DLD1 (cell line): Measurements from ENCODE around the gene XPNPEP1.

Experiments
- in situ Hi-C: cut with HindIII; loops from 2 replicates; pipeline ENCODE4 v1.10.0; 2017; ENCODE audit warnings: low sequenced_read_pairs

The XPNPEP1 gene

DNA sequence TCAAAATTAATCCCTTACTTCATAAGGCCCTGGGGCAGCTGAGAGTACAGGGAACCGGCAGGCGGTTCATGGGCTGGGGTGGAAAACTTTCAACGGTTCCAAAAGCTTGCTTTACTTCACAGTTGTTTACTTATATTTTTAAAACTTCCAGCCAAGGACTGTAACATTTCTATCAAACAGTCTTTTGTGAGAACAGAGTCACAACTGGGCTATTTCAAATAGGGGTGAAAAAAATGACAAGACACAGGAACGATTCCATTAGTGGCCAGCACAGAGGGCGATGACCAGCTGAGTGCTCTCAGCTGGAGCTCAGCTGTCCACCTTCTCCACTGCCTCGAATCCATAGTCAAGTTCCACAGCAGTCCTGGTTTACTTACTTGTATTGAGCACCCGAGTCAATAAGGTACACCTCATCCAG, 48.2 kb downstream of the XPNPEP1 start:
- in situ Hi-C loops: no loop called here

DNA sequence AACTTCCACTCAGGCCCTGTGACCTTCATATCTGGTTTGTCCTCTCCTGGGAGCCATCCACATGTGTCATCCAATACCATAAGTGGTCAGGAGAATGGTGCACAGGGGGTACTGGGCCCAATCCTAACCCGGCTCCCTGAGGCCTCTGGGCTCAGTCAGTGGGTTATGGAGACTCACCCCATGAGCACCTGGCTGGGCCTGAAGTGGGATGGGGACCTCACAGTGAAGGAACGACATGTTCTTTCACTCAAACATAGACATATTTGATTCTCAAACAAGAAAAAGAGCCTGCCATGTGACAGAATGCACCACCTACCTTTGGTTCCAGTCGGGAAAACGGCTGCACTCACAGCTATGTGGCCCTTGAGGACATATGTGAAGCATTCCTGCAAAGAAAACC, 51.8 kb downstream of the XPNPEP1 start:
- in situ Hi-C loops: no loop called here

DNA sequence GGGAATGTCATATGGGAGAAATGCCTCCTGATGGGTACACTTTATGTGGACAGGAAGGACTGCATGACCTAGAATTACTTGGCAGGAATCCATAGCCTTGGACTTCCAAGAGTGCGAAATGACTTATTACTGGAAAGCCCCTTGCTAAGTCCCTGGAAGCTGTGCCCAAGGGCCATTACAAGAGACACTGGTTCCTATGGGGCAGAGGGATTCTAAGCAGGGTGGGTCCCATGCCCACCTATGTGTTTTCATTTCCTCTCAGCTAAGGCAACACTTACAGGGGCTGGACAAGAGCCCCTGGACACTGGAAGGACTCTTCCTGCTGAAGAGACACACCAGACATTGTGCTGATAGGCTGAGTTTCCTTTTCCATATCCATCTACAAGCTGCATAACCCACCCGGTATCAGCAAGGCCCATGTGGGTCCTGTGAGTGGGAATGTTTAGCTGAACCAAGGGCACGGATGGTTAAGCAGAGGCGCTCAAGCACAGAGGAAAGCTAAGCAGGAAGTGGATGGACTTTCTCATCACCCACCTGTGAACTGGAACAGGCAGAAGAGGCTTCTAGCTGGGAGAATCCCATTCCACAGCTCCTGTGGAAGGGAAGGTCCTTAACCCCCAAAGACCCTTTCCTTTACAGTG, 56.2 kb downstream of the XPNPEP1 start:
- in situ Hi-C loops: no loop called here

DNA sequence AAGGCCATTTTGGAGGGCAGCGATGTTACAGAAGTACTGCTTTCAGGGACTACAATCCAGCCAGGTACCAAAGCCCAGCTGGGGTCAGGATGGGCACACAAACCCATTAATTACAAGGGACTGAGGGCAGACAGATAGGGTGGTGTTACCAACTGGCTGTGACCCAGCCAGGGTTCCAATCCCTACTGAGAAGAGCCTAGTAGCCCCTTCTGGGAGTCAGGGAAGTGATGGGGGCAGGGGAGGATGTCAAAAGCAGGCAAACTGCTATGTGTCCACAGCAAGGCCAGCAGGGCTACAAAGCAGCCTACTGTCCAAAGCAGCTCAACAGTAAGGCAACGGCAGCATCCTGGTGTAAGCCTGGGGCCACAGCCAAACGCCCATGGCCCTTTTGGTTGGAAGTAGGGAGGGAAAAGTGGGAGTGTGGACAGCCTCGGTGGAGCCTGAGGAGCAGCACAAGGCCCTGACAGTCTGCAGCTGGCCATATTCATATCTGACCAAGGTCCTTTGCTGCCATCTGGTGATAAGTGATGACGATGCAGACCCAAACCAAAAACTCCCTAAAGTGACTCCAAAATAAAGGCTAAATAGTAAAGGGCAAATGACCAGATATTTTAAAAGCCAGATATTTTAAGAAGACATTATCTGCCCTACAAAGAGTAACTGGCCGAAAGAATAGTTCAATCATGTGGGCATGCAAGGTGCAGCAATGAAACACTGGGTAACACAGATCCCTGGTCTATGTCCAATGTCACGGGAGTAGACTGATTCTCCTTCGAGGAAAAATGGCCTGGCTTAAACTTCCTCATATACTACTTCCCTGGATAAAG, 56.9 kb downstream of the XPNPEP1 start:
- in situ Hi-C loops: no loop called here

DNA sequence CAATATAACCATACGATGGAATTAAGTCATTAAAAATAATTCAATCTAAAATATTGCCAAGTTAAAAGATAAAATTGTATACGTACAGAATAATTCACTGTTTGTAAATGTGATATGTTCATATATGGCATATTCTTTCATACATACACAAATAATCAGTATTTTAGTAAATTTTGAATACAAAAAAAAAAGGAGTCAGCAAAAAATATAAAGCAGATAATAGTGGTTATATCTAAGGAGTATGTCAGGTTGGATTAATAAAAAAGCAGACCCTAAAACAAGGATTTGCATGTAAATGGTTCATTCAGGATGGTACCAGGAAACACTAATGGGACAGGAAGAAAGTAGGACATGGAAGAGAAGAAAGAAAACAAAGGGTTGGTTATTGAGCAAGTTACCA, 59.5 kb downstream of the XPNPEP1 start:
- in situ Hi-C loops: no loop called here

DNA sequence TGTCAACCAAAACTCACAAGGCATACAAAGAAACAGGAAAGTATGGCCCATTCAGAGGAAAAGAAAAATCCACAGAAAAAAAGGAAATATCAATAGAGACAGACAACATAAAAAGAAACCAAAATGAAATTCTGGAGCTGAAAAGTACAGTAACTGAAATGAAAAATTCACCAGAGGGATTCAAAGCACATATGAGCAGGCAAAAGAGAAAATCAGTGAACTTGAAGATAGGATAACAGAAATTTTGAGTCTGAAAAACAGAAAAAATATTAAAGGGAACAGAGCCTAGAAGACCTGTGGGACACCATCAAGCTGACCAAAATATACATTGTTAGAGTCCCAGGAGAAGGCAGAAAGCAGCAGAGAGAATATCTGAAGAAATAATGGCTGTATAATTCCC, 60.6 kb downstream of the XPNPEP1 start:
- in situ Hi-C loops: no loop called here

DNA sequence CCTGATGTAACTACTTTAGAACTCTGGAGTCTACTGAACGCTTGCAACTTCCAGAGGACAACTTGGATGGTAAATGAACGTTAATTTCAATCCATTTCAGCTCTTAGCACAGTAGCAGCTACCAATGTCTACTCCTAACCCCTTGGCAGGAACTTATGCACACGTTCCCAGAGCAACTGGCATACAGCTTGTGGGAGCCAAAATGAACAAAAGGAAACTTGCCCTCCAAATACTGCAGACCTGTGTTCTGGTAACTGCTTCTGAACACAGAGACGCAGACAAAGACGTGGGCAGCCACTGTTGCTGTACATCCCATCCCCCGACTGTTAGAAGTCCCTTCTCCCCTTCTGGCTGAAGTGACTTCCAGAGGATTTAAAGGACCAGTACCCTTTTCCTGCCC, 61.3 kb downstream of the XPNPEP1 start:
- in situ Hi-C loops: no loop called here

DNA sequence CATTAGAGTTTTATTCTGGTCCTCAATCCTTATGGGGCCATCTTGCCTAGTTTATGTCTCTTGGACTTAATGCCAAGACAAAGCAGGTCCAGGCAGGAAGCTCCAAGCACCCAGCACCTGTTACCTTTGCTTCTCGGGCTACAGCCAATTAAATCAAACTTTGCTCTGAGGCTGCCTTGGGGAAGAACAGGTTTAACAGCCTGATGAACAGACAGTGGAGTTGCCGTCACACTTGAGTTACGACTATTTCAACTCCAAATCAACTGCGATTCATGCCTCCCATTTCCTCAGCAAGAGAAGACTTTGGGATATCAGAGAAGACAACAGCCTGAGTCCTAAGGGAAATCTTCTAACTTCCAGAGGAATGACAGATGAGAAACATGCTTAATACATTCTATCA, 62.2 kb downstream of the XPNPEP1 start:
- in situ Hi-C loops: no loop called here

DNA sequence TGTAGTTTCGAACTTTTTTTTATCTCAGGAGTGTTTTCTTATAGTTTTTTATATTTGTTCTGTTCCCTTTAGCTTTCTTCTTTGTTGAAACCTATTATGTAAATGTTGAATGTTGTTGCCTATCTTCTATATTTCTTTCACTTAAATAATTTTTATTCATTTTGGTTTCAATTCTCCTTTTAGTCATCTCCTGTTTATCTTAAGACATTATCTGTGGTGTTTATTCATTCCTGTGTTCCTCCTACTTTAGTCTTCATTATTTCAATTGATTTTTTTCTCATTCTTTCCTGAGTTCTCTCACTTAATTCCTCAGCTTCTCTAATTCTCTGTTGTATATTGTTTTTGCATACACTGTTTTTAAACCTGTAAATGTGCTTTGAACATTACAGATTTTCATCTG, 64.1 kb downstream of the XPNPEP1 start:
- in situ Hi-C loops: no loop called here

DNA sequence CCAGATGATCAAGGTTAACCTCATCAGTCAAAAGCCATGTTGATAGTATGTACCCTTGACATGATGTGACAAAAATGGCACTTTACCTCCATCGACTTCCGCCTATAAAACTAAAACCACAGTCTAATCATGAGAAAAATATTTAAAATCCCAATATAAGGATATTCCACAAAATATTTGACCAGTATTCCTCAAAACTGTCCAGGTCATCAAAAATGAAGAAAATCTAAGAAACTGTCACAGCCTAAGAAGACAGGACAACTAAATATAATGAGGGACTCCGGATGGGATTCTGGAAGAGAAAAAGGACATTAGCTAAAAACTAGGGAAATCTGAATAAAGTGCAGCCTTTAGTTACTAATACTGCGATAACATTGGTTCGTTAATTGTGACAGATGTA, 67.6 kb downstream of the XPNPEP1 start:
- in situ Hi-C loops: no loop called here

DNA sequence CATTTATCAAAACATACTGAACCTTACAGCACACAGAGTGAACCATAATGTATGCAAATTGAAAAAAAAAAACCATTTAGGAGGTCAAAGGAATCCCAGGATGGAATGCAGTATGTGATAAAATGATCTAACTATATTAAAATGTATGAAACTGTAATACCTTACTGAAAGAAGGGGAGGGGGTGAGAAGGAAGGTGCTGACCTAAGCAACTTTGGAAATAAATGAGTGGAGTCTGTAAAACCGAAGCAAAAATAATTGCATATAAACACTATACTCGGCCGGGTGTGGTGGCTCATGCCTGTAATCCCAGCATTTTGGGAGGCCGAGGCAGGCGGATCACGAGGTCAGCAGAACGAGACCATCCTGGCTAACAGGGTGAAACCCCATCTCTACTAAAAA, 69.4 kb downstream of the XPNPEP1 start:
- in situ Hi-C loops: no loop called here

DNA sequence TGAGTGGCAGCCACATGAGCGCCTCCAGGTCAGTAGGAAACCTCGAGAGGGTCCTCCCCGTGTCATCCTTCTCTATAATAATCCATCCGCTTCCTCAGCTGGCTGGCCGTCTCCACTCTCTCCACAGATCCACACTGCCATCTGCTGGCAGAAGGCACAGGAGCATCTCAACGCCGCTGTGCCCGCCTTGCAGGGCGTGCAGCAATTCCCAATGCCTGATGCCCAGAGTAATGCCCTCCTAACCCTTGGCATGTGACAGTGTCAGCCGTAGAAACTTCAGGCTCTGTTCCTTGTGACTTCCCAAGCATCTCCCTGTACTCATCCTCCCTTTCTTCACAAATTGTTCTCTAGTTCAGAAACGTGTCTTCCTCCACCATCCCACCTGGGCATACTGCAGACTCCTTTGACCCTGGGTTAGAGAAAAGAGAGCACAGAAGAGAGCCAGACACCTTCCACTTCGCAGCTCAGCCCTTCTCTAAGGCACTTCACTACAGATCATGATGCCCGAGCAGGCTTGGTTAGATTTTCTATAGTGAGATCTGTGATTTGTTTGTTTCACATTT, 70.8 kb downstream of the XPNPEP1 start:
- in situ Hi-C loops: no loop called here

DNA sequence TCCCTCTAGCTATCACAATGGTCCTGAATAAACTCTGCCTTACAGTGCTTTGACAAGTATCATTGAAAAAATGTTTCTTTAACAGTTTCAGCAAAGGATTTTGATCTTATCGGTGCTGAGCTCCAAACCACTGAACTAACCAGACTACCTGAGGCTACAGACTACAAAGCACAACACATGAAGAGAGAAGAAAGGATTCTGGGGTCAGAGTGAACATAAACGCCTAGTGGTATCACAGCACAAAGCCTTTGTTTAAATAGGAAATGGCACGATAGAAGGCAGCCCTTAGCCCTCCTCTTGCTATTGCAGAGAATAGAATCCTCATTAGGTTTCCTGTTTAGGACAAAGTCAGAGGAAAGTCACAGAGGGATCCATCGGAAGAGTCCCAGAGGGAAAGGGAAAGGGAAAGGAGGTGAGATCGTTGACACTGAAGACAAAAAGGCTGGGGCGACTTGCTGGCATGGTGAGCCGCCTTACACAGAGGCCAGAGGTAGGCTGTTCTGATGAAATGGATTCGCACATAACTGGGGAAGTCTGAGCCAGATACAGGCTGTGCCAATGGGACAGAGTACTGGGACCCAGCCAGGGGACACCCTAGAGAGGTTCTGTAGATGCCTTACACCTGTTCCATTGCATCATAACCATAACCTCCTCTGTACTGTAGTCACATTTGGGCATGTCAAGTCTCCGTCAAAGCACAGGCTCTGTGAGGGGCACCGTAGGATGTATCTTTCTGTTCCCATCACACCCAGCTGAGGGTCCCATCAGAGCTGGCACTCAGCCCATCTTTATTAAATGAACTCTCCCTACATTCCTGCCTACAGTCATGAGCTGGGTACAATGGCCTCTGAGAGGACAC, 71.5 kb downstream of the XPNPEP1 start:
- in situ Hi-C loops: no loop called here

DNA sequence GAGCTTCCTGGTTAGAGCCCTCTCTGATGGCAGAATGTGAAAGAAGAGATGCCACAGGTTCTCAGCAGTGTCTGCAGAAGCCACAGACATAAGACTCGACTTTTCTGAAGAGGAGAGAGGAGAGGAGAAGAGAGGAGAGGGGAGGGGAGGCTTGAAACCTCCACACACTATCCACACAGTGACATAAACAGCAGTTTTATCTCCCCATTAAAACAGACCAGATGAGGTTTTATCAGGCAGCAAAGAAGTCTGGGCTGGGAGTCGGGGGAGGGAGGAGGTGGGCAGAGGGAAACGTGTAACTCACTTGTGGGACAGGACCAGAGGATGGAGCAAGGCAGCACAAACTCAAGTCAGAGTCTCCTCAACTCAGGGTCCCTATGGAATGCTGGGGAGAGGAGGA, 76.5 kb downstream of the XPNPEP1 start:
- in situ Hi-C loops: no loop called here

DNA sequence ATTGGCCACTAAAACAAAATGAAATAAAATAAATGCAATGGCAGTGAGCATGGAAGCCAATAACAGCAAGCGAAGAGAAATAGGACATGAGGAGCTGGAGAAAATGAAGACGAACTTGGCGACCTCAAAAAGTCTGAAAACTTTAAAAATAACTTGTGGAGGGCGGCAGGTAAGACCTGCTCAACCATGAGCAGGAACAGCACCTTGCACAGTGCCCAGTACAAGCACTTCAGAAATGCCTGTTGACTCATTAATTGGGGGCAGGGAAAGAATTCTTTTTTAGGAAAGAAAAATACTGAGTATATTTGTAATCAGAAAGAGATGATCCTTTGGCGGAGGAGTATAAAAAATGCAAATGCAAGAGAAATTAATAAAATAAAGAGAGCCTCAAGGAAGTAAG, 78.0 kb downstream of the XPNPEP1 start:
- in situ Hi-C loops: no loop called here

DNA sequence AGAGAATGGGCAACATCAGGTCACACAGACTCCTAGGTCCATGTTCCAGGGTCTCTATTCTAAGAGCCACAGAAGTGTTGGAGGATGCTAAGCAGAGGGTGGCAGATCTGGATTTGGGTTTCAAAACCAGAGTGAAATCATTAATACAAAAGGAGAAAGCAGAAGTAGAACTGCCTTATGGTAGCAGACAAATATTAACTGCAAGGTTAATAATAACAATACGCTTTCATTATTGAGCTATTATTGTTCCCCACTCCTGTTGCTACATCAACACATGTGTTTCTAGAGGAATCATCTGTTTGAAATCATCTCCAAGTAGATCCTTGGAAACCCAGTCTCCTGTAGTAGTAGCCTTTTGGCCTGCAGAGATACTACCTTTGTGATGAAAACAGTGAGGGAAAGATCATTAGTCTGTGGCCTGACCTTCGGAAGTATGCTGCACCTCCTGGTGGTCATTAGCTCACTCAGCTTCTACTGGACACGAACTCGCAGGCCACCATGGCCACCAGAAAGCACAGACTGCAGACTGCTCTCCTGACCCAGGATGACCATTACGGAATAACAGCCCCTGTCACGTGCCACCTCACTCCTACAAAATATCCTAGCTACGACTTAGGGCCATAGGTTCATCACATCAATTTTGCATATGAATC, 84.6 kb downstream of the XPNPEP1 start:
- in situ Hi-C loops: no loop called here

DNA sequence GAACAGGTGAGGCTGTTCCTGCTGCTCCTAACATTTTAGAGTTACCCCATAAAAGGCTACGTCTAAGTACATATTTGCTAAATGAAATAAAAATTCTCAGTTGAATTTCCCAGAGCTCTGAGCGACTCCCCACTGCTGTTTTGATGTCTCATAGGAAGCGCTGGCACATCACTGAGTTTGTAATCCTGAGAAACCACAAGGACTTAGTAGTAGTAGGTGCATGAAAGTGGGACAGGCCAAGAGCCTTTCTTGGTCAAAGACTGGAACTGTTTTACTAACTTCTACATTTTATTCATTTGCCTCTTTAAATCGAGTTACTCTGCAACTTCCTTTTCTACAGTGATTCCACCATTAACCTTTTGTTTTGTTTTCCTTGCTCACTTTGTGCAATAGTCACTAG, 85.9 kb downstream of the XPNPEP1 start:
- in situ Hi-C loops: no loop called here

DNA sequence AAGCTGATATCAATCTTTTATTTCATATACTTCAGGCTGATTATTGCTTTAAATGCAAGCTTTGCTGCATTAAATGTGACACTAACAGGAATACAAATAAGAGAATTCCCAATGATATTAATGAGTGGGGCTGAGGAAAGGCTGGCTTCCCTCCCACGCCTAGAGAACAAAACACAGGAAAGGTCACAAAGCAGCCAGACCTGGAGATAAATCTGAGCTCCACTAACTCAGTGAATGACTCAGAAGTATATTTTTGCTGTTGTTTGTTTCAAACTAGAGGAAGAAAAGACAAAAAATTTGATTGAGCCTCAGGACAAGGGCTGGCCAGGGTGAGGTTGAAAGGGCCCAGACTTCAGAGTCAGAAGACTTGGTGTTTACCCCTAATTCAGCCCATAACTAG, 88.1 kb downstream of the XPNPEP1 start:
- in situ Hi-C loops: no loop called here

DNA sequence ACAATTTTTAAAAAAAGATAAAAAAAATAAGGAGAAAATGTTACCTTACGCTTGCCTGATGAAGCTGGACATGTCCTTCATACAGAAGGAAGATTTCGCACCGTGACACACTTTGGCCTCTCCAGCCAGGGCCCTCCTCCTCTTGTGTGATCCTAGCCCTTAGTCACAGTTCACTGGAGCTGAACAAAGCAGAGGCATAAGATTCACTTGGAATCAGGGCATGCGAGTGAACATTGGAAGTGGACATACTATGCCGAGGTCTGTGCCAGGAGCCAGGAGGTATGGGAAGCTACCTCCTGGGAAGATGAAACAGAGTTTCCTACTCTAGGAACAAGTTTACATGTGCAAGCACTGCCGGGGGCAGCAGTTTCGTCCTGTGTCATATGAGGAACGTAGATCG, 91.5 kb downstream of the XPNPEP1 start:
- in situ Hi-C loops: no loop called here

DNA sequence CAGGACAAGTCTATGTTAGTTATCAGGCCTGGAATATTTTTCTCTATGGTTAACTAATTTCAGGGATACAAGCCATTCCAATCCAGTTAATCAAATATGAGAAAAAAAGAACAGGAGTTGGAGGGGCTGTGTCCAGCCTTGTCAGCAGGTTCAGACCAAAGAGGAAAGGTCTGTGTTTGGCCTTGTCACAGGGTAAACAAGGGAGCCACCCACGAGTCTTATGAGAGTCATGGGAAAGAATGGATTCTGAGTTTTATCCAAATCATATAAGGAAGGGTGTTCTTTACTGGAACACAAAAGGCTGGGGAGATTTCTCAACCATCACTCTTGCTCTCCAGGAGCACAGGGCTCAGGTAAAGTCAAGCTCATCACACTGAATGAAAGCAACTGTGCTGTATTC, 99.1 kb downstream of the XPNPEP1 start:
- in situ Hi-C loops: no loop called here

DNA sequence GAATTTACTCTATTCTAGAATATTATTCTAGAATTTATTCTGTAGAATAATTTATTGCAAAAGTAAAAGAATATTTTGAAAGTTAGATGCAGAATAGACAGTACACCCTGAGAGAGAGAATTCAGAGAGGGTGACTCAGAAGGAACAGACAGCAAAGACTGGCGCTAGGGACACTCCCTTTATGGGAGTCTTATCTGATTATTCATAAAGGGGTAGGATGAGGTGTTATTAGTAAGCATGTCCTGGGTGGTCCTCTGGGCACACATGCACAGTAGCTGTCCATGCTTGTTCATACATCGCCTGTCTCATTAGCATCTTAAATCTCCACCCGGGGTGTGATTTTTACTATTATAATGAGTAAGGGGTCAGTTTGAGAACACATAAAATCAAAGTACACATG, 100.1 kb downstream of the XPNPEP1 start:
- in situ Hi-C loops: no loop called here
